Measurements from ENCODE around the gene INSYN2B. TPM values are rescaled to one million over a fixed set of nuclear protein-coding genes. Genes with fewer than 3 reads are reported as not detected.

INSYN2B gene
- total RNA-seq, 3 donors from 2014 or later = not detected

DNA sequence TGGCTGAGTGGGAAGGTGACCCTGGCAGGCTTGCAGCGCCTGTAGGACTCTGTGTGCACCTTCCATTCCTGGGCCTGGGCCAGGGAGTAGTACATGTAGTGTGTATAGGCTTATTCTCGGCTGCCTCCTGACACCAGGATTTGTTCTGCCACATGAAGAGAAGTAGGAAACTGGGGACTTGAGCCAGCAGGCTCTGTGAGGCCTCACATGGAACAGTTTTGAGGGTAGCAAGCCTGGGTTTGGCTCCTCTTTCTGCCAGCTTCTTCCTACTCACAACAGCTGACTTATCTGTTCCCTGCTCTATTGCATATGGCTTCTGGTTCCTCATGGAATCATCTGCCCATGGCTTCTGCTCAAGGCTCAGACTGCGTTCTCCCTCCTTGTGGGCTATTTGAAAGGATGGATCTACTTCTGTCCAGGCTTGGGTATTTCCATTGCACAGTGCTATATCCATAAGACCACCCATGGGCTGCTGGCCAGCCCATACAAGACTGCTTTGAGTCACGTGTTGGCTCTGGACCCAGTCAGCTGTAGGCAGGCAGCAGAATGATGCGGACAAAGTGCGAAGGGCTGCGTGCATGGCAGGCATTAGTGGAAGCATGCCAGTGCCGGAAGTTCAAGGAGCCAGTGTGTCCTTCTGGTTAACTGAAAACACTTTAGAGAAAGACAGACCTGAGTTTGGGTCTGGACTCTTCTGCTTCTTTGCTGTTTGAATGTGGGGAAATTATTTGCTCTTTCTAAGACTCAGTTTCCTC, 11.0 kb upstream of the INSYN2B start:
- DNase-seq (no peak), ATAC-seq (no peak)
- Mint-ChIP-seq H3K36me3 (ENCODE audit: insufficient read depth) (peaks cover 43% of the 10 kb centered on the region), H3K4me3 (no peak overlapping the region), H3K27me3 (ENCODE audit: low read depth) (no peaks in the 10 kb centered on the region), H3K9me3 (no peaks in the 10 kb centered on the region), H3K4me1 (ENCODE audit: low read depth) (no peaks in the 10 kb centered on the region)

DNA sequence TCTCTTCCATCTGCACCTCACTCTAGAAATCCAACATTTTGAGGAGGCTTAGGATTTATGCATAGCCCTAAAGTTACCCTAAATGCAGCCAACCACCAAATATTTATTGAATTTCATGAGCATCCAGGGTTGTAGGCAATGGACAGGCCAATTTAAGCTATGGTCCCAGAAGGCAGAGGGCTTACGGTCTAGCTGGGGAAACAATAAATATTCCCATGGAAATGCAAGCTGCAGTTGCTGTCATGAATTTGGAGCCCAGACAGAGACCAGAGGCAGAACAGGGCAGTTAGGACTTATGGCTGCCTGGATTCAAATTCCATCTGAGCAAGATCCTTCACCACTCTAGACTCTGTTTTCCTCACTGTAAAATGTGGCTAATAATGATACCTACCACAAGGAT, 9.1 kb upstream of the INSYN2B start:
- no peaks in the 10 kb centered on the region for H3K4me1 Mint-ChIP-seq (ENCODE audit: low read depth)
- H3K4me3 Mint-ChIP-seq = no peak overlapping the region
- ATAC-seq = no peak
- no peaks in the 10 kb centered on the region for H3K9me3 Mint-ChIP-seq
- H3K27me3 Mint-ChIP-seq (ENCODE audit: low read depth) = no peaks in the 10 kb centered on the region
- H3K36me3 Mint-ChIP-seq (ENCODE audit: insufficient read depth) = peaks cover 39% of the 10 kb centered on the region
- DNase-seq = no peak

DNA sequence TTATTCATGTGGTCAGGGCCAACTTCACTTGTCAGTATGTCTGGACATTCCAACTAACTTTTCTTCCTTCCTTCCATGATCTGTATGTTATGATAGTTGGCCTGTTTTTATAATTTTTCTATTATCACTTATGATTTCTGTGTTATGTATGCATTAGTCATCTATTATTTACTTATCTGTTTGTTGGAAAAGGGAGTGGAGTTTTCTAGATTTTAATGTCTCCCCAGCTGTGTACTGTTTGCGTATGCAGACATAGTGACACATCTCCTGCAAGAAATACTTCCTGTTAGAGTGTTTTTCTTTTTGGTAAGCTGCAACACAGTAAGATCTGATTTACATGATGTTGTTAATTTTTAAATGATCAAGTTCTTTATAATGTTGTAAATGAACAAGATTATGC, 8.7 kb upstream of the INSYN2B start:
- Mint-ChIP-seq H3K4me3 (no peak overlapping the region), H3K36me3 (ENCODE audit: insufficient read depth) (peaks cover 38% of the 10 kb centered on the region), H3K27me3 (ENCODE audit: low read depth) (no peaks in the 10 kb centered on the region), H3K4me1 (ENCODE audit: low read depth) (no peaks in the 10 kb centered on the region), H3K9me3 (no peaks in the 10 kb centered on the region)
- DNase-seq (no peak), ATAC-seq (no peak)

DNA sequence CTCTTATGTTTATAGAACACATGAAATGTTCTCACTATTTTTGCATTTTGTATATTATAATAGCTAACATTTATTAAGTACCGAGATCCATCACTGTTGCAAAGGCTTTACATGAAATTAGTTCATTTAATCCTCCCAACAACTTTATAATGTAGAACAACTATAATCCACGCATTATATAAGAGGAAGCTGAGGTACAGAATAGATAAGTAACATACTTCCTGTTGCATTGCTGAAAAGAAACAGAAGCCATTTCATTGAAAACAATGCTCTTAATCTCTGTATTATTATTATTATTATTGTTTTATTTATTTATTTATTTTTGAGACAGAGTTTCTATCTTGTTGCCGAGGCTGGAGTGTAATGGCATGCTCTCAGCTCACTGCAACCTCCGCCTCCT, 7.9 kb upstream of the INSYN2B start:
- Mint-ChIP-seq H3K36me3 (ENCODE audit: insufficient read depth) (peaks cover 38% of the 10 kb centered on the region), H3K4me1 (ENCODE audit: low read depth) (no peaks in the 10 kb centered on the region), H3K9me3 (no peaks in the 10 kb centered on the region), H3K4me3 (no peak overlapping the region), H3K27me3 (ENCODE audit: low read depth) (no peaks in the 10 kb centered on the region)
- no peak for DNase-seq
- no peak for ATAC-seq

DNA sequence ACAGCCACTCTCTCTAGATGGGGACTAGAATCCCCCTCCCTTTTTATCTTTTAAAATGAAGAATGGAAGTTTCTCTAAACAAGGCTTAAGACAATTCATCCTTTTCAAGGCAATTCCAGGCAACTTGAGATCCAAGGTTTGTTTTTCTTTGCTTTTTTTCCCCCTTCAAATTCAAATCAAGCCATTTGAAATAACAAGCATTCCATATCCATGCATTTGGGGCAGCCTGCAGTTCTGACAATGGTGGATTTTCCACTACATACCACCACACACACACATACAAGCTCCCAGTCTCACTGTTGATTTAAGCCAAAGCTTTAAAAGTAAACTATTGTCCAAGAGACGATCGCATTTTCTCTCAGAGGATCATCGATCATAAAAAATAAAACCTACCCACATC, 424 bp downstream of the INSYN2B start:
- Mint-ChIP-seq H3K9me3 (no peaks in the 10 kb centered on the region), H3K36me3 (ENCODE audit: insufficient read depth) (peaks cover 26% of the 10 kb centered on the region), H3K4me3 (no peak overlapping the region), H3K4me1 (ENCODE audit: low read depth) (no peaks in the 10 kb centered on the region), H3K27me3 (ENCODE audit: low read depth) (no peaks in the 10 kb centered on the region)
- DNase-seq = no peak
- ATAC-seq = no peak

DNA sequence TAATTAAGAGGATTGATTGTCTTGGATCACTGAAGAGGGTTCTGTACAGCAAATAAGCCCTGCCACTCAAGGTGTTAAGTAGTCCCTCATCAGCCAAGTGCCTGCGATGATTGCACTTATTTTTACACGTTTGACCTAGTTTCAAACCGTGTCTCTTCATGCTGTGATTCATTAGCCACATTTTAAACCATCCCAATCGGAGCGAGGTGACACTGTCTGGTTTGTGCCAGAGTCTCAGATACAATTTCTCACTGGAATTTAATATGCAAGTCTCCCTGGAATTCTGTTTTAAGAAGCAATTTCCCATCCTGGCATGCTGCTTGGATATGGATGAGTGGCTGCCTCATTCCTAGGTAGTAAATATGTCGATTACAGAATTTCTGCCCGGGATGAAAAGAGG, 1.6 kb downstream of the INSYN2B start:
- ATAC-seq = no peak
- Mint-ChIP-seq H3K36me3 (ENCODE audit: insufficient read depth) (peaks cover 21% of the 10 kb centered on the region), H3K4me3 (no peak overlapping the region), H3K9me3 (no peaks in the 10 kb centered on the region), H3K4me1 (ENCODE audit: low read depth) (no peaks in the 10 kb centered on the region), H3K27me3 (ENCODE audit: low read depth) (no peaks in the 10 kb centered on the region)
- no peak for DNase-seq

DNA sequence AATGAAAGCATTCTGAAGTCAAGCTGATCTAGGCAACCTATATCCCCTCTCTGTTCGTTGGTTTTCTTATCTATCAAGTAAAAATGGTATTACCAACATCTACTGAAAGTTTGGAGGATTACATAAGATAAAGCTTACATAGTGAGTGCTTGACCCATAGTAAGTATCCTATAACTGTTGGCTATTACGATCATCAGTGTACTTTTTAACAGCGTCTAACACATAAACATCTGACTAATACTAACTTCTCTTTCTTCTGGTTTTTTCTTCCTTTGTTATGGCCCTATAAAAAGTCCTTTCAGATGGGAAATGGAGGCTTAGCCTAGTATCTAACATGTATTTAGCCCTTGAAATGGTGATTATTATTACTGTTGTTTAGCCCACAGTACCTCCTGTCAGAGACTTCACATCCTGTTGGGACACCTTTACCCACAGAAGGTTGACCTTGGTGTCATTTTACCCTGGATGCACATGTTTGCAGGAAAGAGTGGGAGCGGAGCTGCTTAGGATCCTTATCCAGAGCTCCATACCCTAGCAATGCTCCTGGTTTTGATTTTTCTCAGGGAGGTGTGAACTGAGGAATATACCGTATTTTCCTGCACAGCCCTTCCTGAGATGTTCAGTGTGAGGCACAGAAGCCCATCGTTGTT, 6.0 kb downstream of the INSYN2B start:
- Mint-ChIP-seq H3K27me3 (ENCODE audit: low read depth) (no peaks in the 10 kb centered on the region), H3K36me3 (ENCODE audit: insufficient read depth) (peaks cover 19% of the 10 kb centered on the region), H3K9me3 (no peaks in the 10 kb centered on the region)

DNA sequence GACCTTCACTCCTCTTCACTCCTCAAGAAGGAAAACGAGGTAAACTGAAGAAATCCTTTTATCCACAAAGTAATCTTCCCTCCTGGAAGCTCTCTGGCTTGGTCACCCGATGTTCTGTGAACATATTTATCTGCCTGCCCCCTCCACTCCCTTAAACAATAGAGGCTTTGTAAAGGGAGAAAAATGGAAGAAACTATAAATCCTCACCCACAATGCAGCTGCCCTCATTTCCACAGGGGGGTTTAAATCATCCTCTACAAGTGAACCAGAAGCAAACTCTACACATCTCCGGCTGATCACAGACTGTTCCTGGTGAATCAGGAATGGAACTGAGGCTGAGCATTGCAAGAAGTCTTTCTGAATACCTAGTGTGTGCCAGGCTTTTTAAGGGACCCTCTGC, 7.2 kb downstream of the INSYN2B start:
- ATAC-seq (no peak), DNase-seq (no peak)
- H3K36me3 Mint-ChIP-seq (ENCODE audit: insufficient read depth) = peaks cover 15% of the 10 kb centered on the region
- no peaks in the 10 kb centered on the region for H3K9me3 Mint-ChIP-seq
- H3K4me1 Mint-ChIP-seq (ENCODE audit: low read depth) = peaks cover 3% of the 10 kb centered on the region
- no peak overlapping the region for H3K4me3 Mint-ChIP-seq
- H3K27me3 Mint-ChIP-seq (ENCODE audit: low read depth) = no peaks in the 10 kb centered on the region

More for the DNA sequence above, 6.0 kb downstream of the INSYN2B start:
- no peak overlapping the region for H3K4me3 Mint-ChIP-seq
- H3K4me1 Mint-ChIP-seq (ENCODE audit: low read depth) = peaks cover 3% of the 10 kb centered on the region
- no peak for DNase-seq
- no peak for ATAC-seq

DNA sequence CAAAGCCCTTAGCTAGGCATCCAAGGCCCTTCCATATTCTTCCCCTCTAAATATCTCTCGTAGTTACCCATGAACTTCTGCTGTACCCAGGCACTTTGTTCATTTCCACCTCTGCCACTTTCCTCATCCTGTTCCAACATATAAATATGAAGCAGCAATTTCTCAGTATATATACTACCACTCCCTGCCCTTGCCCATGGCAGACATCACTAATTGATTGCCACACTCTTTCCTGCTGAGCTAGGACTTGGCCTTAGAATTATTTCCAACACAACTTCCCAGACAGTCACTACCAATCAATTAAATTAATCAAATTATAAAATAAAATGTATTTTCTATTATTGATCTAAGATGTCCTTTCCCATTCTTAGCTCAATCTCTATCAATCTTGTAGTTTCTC, 8.5 kb downstream of the INSYN2B start:
- DNase-seq (no peak), ATAC-seq (no peak)
- H3K4me3 Mint-ChIP-seq = no peak overlapping the region
- peaks cover 15% of the 10 kb centered on the region for H3K36me3 Mint-ChIP-seq (ENCODE audit: insufficient read depth)
- H3K27me3 Mint-ChIP-seq (ENCODE audit: low read depth) = no peaks in the 10 kb centered on the region
- H3K9me3 Mint-ChIP-seq = no peaks in the 10 kb centered on the region
- peaks cover 5% of the 10 kb centered on the region for H3K4me1 Mint-ChIP-seq (ENCODE audit: low read depth)

DNA sequence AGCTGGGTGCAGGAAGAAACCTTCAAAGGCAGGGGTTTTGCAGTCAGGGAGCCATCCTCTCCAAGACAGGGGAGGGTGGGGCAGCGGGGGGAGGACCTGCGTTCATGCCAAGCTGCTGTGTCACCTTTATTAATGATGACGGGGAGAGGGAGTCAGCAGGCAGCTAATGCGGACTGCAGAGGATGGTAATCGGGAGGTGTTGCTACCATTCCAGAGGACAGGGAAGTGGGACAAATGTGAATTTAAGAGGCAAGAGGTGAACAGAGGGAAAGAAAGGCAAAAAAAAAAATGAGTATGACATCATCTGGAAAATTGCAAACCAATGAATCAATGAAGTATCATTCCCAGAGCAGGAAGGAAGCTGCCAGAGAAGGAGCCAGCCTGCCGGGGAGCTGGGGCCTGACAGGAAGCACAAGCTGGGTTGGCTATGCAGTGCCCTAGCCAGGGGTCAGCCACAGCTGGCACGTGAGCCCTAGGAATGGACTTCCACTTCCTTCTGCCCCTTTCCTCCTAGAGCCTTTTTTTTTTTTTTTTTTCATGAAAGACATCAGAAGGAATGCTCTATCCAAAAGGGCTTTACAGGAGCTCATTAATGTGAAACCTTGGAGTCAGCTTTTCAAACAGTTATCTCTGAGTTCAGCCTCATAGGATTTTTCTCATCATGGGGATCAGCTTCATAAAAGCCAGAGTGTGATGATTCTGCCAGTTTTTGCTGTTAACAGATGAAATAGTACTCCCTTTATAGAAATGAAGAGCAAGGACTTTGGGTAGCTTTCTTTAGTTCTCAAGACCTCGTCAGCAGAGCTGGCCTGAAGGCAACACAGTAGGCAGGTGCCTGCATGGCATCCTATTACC, 9.2 kb downstream of the INSYN2B start:
- Mint-ChIP-seq H3K9me3 (no peaks in the 10 kb centered on the region), H3K4me1 (ENCODE audit: low read depth) (peaks cover 5% of the 10 kb centered on the region), H3K27me3 (ENCODE audit: low read depth) (no peaks in the 10 kb centered on the region), H3K4me3 (no peak overlapping the region), H3K36me3 (ENCODE audit: insufficient read depth) (peaks cover 15% of the 10 kb centered on the region)
- DNase-seq = no peak
- no peak for ATAC-seq

DNA sequence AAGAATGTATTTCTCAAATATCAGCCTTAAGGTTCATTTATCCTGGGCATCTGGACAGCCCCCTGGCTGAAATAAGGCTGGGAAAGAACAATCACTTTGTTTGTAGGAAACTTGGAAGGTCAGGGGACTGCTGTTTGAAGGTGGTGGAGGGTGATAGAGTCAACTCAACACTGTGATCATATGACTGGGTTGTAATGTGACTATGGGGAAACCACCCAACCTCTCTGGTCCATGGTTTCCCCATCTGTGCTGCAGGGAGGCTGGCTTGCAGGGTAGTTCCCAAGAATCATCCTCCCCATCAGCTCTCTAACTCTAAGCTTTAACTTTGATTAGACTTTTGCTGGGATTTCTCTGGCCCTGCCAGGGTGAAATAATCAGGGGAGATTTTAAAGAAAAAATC, 10.0 kb downstream of the INSYN2B start:
- no peak for ATAC-seq
- Mint-ChIP-seq H3K4me3 (no peak overlapping the region), H3K27me3 (ENCODE audit: low read depth) (no peaks in the 10 kb centered on the region), H3K9me3 (no peaks in the 10 kb centered on the region), H3K36me3 (ENCODE audit: insufficient read depth) (peaks cover 17% of the 10 kb centered on the region), H3K4me1 (ENCODE audit: low read depth) (peaks cover 5% of the 10 kb centered on the region)
- no peak for DNase-seq

DNA sequence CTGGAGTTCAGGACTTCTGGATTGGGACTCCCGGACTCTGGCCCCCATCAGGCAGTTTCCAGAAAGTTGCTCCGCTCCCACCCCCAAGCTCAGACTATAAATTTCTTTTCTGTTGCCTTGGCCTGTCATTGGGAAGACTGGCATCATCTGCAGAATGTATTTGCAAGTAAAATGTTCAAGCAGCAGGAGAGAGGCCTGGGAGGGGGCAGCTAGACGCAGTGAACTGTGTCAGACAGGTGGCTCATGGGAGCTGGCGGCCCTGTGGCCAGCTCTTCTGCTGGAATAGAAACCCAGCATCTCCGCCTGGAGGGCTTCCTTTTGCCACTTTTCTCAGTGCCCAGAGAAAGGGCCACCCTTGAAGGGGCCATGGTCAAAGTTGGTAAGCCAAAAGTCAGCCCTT, 16.0 kb downstream of the INSYN2B start:
- Mint-ChIP-seq H3K9me3 (no peaks in the 10 kb centered on the region), H3K4me3 (no peak overlapping the region), H3K36me3 (ENCODE audit: insufficient read depth) (peaks cover 21% of the 10 kb centered on the region), H3K4me1 (ENCODE audit: low read depth) (peaks cover 2% of the 10 kb centered on the region), H3K27me3 (ENCODE audit: low read depth) (no peaks in the 10 kb centered on the region)
- no peak for DNase-seq
- ATAC-seq = no peak

DNA sequence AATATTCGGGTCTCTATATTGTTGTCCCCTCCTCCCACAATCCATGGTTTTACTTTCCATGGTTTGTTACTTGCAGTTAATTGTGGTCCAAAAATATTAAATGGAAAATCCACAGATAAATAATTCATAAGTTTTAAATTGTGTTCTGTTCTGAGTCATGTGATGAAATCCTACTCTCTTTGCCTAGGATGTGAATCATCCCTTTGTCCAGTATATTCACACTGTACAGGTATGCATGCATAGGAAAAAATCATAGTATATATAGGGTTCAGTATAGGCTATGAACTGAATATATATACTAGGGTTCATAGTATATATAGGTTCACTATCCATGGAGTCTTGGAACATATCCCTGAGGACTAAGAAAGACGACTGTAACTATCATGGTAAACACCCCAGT, 19.6 kb downstream of the INSYN2B start:
- no peaks in the 10 kb centered on the region for H3K27me3 Mint-ChIP-seq (ENCODE audit: low read depth)
- ATAC-seq = no peak
- H3K9me3 Mint-ChIP-seq = no peaks in the 10 kb centered on the region
- DNase-seq = no peak
- H3K36me3 Mint-ChIP-seq (ENCODE audit: insufficient read depth) = peaks cover 32% of the 10 kb centered on the region
- no peak overlapping the region for H3K4me3 Mint-ChIP-seq
- no peaks in the 10 kb centered on the region for H3K4me1 Mint-ChIP-seq (ENCODE audit: low read depth)

DNA sequence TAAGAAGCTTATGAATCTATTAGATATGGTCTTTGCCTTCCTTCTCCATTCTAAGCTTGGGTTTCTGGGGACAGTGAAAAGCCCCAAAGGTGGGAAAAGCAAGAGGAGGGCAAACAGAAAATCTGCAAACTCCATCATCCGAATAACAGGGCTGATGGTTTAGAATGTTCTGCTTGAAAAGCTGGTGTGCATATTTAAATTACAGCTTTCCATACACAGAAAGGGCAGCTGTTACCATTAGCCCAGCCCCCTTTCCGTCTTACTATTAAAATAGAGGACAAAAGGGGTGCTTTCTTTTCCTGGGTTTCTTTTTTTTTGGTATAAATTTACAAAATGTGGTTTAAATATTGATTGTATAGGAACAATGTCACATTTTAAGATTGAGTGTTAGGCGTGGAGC, 22.0 kb downstream of the INSYN2B start:
- DNase-seq (no peak), ATAC-seq (no peak)
- Mint-ChIP-seq H3K36me3 (ENCODE audit: insufficient read depth) (peaks cover 35% of the 10 kb centered on the region), H3K4me1 (ENCODE audit: low read depth) (no peaks in the 10 kb centered on the region), H3K27me3 (ENCODE audit: low read depth) (no peaks in the 10 kb centered on the region), H3K4me3 (no peak overlapping the region), H3K9me3 (no peaks in the 10 kb centered on the region)

All from activated T-cell treated with anti-CD3 and anti-CD28 coated beads, Interleukin-2, amount 50 U/mL, for 4 hours (primary cell).